ENCODE measurements around the gene ZCCHC8.
"Not testable (repeated sequence)": the region's sequence is repeated elsewhere in the genome, so short reads cannot be mapped to it uniquely, and the experiment has no call there.

Gene ZCCHC8

GRCh38 chr12:122500685-122501488, at the start of gene ZCCHC8:
Gene ZCCHC8, minus strand, starts transcription at chr12:122500932. Its CDS starts 92 bp downstream, at chr12:122500840.
- DNase-seq, result peak; percentile 98 to 99

- no peak for DNase-seq
Measured at GRCh38 chr12:122547330-122547729, 46.6 kb upstream of the ZCCHC8 start.

- no peak for DNase-seq
Measured at GRCh38 chr12:122545855-122546254, 45.1 kb upstream of the ZCCHC8 start.

- DNase-seq, result no peak
Measured at GRCh38 chr12:122544537-122544936, 43.8 kb upstream of the ZCCHC8 start.

GRCh38 chr12:122538496-122538895, 37.8 kb upstream of the ZCCHC8 start:
- no peak for DNase-seq

GRCh38 chr12:122537021-122537420, 36.3 kb upstream of the ZCCHC8 start:
- DNase-seq, result no peak

- no peak for DNase-seq
Measured at GRCh38 chr12:122533856-122534255, 33.1 kb upstream of the ZCCHC8 start.

- no peak for DNase-seq
Measured at GRCh38 chr12:122528992-122529391, 28.3 kb upstream of the ZCCHC8 start.

GRCh38 chr12:122528582-122528981, 27.9 kb upstream of the ZCCHC8 start:
- DNase-seq, result no peak

- no peak for DNase-seq
Measured at GRCh38 chr12:122527478-122527944, 26.8 kb upstream of the ZCCHC8 start.

- peak; percentile 99 for DNase-seq
Measured at GRCh38 chr12:122526683-122527477, 26.1 kb upstream of the ZCCHC8 start, which contains the start of the genes KNTC1 and RSRC2. Gene KNTC1, plus strand, starts transcription at chr12:122527249. Its CDS starts 2,815 bp downstream, at chr12:122530064. Gene RSRC2, minus strand, starts transcription at chr12:122526936. Its CDS starts 83 bp downstream, at chr12:122526853.

GRCh38 chr12:122523846-122524718, 23.4 kb upstream of the ZCCHC8 start:
- DNase-seq, result no peak

- DNase-seq, result no peak
Measured at GRCh38 chr12:122523280-122523679, 22.5 kb upstream of the ZCCHC8 start.

- no peak for DNase-seq
Measured at GRCh38 chr12:122520676-122521075, 19.9 kb upstream of the ZCCHC8 start.

- no peak for DNase-seq
Measured at GRCh38 chr12:122519418-122519817, 18.7 kb upstream of the ZCCHC8 start.

GRCh38 chr12:122518908-122519307, 18.2 kb upstream of the ZCCHC8 start:
- DNase-seq, result no peak

GRCh38 chr12:122517877-122518276, 17.1 kb upstream of the ZCCHC8 start:
- no peak for DNase-seq

GRCh38 chr12:122516544-122517361, 16.0 kb upstream of the ZCCHC8 start:
- DNase-seq, result no peak

- no peak for DNase-seq
Measured at GRCh38 chr12:122515275-122515674, 14.5 kb upstream of the ZCCHC8 start.

GRCh38 chr12:122513660-122514059, 12.9 kb upstream of the ZCCHC8 start:
- DNase-seq, result no peak

GRCh38 chr12:122513028-122513427, 12.3 kb upstream of the ZCCHC8 start:
- not testable (repeated sequence) for DNase-seq

- DNase-seq, result no peak
Measured at GRCh38 chr12:122508163-122508562, 7.4 kb upstream of the ZCCHC8 start.

Measured in NCI-H1930 (cell line).